GM10266 (cell line): Measurements from ENCODE around the gene MAGI2.

Source experiments
- DNase-seq: peaks from one replicate; pipeline ENCODE4 v3.0.0; 2012; ENCODE audit errors: extremely low spot score
- CTCF ChIP-seq: IDR thresholded peaks from 2 replicates; pipeline ENCODE4 v1.5.1; 2012; ENCODE audit warnings: mild to moderate bottlenecking, low read depth; ENCODE audit not compliant: control insufficient read depth, insufficient read depth; ENCODE audit errors: missing control alignments

The MAGI2 gene

GRCh38 chr7:79182283-79182682 is 271.2 kb downstream of the MAGI2 start:
- no peak for TF ChIP-seq CTCF
- DNase-seq, result no peak

- DNase-seq, result no peak
- no peak for TF ChIP-seq CTCF
These were observed 272.9 kb downstream of the MAGI2 start for GRCh38 chr7:79180533-79180932.

DNA sequence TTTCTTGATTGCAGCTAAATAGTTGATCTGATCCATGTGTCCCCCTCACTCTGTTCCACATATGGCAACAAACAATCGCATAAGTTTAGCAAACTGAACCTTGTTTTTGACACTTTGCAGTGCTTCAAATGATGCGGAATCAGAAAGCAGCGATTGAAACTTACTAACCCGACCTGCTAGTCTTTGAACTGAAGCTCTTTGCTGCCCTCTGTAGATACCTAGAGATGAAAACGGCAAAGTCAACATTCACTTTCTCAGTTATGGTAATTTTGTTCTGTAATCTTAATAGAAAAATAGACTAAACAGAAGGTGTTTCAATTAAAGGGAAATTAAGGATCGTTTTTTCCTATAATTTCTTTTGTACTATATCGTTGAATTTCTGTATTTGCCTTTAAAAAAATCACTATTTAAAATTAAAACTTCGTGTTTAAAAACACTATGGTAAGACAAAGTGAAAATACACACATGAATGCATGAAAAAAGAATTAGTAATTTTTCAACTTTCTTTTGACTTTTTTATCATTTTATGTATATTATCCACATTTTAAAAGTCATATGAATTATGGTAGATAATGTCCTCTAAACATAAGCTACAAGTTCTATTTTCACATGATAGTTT is 276.5 kb downstream of the MAGI2 start:
- DNase-seq, result no peak
- peak; percentile 46 for TF ChIP-seq CTCF

- TF ChIP-seq CTCF, result no peak
- DNase-seq, result no peak
These were observed 278.1 kb downstream of the MAGI2 start for GRCh38 chr7:79175374-79175773.

DNA sequence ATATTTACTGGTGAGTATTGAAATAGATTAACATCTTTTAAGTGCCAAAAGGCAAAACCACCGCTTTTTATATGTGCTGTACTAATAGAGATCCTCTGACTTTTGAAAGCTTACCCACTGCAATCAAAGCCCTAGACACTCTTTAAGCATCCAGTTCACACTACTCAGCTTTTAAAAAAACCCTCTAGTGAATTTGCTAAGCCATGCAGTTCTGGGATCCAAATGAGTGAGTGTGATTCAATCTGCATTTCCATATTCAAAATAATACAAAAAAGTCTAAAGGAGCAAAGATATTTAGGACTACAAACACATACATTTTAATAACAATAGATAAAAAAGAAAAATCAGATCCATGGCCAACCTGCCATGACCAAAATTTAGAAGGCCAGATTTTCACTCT is 288.2 kb downstream of the MAGI2 start:
- DNase-seq, result no peak
- TF ChIP-seq CTCF, result no peak

GRCh38 chr7:79159040-79159664 is 294.3 kb downstream of the MAGI2 start:
- DNase-seq, result no peak
- TF ChIP-seq CTCF, result no peak

DNA sequence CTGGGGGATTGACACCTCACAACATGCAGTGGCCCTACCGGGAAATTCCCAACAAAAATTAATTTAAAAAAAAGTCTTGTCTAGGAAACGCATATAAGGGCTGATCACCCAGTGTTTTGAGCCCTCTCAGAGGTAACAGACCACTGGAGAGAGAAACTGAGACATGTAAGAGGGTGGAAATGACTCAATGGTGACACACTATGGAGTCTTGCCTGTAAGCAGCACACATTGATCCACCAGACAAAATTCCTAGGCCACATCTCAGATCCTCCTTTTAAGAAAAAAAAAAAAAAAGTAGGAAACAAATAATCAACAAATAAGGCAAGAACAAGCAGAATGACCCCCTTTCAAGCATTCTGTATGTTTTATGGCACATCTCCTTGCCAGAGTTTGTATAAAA is 296.2 kb downstream of the MAGI2 start:
- no peak for DNase-seq
- TF ChIP-seq CTCF, result no peak
